Measurements from ENCODE around the gene GALK2. TPM values are rescaled to one million over a fixed set of nuclear protein-coding genes. Genes with fewer than 3 reads are reported as not detected.

The GALK2 gene
- total and polyA plus RNA-seq, 3 donors from 2014 or later = 21.8 to 29.9 (median 25.6) TPM

- Histone ChIP-seq H3K27ac (no peak overlapping the region), H3K27me3 (no peaks in the 10 kb centered on the region), H3K36me3 (ENCODE audit: low read depth, missing control alignments) (no peaks in the 10 kb centered on the region), H3K4me3 (no peak overlapping the region), H3K9me3 (no peaks in the 10 kb centered on the region), H3K4me1 (no peaks in the 10 kb centered on the region)
- TF ChIP-seq, protein P1, sequence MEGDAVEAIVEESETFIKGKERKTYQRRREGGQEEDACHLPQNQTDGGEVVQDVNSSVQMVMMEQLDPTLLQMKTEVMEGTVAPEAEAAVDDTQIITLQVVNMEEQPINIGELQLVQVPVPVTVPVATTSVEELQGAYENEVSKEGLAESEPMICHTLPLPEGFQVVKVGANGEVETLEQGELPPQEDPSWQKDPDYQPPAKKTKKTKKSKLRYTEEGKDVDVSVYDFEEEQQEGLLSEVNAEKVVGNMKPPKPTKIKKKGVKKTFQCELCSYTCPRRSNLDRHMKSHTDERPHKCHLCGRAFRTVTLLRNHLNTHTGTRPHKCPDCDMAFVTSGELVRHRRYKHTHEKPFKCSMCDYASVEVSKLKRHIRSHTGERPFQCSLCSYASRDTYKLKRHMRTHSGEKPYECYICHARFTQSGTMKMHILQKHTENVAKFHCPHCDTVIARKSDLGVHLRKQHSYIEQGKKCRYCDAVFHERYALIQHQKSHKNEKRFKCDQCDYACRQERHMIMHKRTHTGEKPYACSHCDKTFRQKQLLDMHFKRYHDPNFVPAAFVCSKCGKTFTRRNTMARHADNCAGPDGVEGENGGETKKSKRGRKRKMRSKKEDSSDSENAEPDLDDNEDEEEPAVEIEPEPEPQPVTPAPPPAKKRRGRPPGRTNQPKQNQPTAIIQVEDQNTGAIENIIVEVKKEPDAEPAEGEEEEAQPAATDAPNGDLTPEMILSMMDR (IDR thresholded peaks at IDR 0.05) = no peak
- TF ChIP-seq POLR2A (IDR thresholded peaks at IDR 0.05) = no peak
- 73 to 76% methylated on average over 2 of the region's 2 CpGs for WGBS, 2 donors
- no peak for DNase-seq
- intact Hi-C loops (cut with DNase I; ENCODE audit: low total_unique reads) = no loop called here
Observed at GRCh38 chr15:49288391-49288790, 118.3 kb downstream of the GALK2 start.

- no peaks in the 10 kb centered on the region for H3K36me3 ChIP-seq (ENCODE audit: low read depth, missing control alignments)
- intact Hi-C loops (cut with DNase I; ENCODE audit: low total_unique reads) = no loop called here
- 0 to 50% methylated on average over 1 of the region's 1 CpG for WGBS, 2 donors
- no peak overlapping the region for H3K27ac ChIP-seq
- TF ChIP-seq, protein P1 (IDR thresholded peaks at IDR 0.05) = no peak
- TF ChIP-seq POLR2A (IDR thresholded peaks at IDR 0.05) = no peak
- H3K4me3 ChIP-seq = no peak overlapping the region
- H3K27me3 ChIP-seq = no peaks in the 10 kb centered on the region
- no peak for DNase-seq
- no peaks in the 10 kb centered on the region for H3K4me1 ChIP-seq
- no peaks in the 10 kb centered on the region for H3K9me3 ChIP-seq
Observed at GRCh38 chr15:49290191-49290590, 120.1 kb downstream of the GALK2 start.

DNA sequence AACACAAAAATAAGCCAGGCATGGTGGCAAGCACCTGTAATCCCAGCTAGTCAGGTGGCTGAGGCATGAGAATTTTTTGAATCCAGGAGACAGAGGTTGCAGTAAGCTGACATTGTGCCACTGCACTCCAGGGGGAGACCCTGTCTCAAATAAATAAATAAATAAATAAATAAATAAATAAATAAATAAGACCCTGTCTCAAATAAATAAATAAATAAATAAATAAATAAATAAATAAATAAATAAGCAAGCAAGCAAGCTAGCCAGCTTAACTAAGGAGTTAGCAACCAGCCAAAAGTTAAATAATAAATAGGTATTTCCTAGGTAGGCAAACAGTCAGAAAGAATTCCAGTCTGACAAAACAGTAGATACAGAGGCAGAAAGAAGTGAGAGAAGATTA, 123.9 kb downstream of the GALK2 start:
- Histone ChIP-seq H3K4me3 (no peak overlapping the region), H3K27me3 (no peaks in the 10 kb centered on the region), H3K4me1 (no peaks in the 10 kb centered on the region), H3K27ac (no peak overlapping the region), H3K36me3 (ENCODE audit: low read depth, missing control alignments) (no peaks in the 10 kb centered on the region), H3K9me3 (no peaks in the 10 kb centered on the region)
- TF ChIP-seq POLR2A (IDR thresholded peaks at IDR 0.05) = no peak
- TF ChIP-seq, protein P1 (IDR thresholded peaks at IDR 0.05) = no peak
- intact Hi-C loops (cut with DNase I; ENCODE audit: low total_unique reads) = no loop called here
- DNase-seq = no peak

DNA sequence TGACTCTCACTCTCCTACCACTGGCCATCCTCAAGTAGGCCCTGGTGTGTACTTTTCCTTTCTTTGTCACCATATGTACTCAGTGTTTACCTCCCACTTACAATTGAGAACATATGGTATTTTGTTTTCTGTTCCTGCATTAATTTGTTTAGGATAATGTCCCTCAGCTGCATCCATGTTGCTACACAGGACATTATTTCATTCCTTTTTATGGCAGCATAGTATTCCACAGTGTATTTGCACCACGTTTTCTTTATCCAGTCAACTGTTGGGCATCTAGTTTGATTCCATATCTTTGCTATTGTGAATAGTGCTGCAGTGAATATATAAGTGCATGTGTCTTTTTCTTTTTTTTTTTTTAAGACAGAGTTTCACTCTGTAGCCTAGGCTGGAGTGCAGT, 126.2 kb downstream of the GALK2 start:
- Histone ChIP-seq H3K4me1 (no peaks in the 10 kb centered on the region), H3K9me3 (no peaks in the 10 kb centered on the region), H3K27ac (no peak overlapping the region), H3K4me3 (no peak overlapping the region), H3K27me3 (no peaks in the 10 kb centered on the region), H3K36me3 (ENCODE audit: low read depth, missing control alignments) (no peaks in the 10 kb centered on the region)
- intact Hi-C loops (cut with DNase I; ENCODE audit: low total_unique reads) = no loop called here
- TF ChIP-seq, protein P1 (IDR thresholded peaks at IDR 0.05) = no peak
- TF ChIP-seq POLR2A (IDR thresholded peaks at IDR 0.05) = no peak
- WGBS, 2 donors = 94 to 100% methylated on average over 1 of the region's 1 CpG
- no peak for DNase-seq

DNA sequence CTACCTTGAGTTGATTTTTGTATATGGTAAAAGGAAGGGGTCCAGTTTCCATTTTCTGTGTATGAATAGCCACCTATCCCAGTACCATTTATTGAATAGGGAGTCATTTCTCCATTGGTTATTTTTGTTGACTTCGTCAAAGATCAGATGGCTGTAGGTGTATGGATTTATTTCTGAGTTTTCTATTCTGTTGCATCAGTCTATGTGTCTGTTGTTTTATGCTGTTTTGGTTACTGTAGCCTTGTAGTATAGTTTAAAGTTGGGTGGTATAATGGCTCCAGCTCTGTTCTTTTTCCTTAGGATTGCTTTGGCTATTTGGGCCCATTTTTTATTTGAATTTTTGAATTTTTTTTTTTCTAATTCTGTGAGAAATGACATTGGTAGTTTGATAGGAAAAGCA, 127.5 kb downstream of the GALK2 start:
- H3K36me3 ChIP-seq (ENCODE audit: low read depth, missing control alignments) = no peaks in the 10 kb centered on the region
- WGBS, 2 donors = 91 to 93% methylated on average over 1 of the region's 1 CpG

More for the DNA sequence above, 127.5 kb downstream of the GALK2 start:
- Histone ChIP-seq H3K27ac (no peak overlapping the region), H3K4me1 (no peaks in the 10 kb centered on the region), H3K9me3 (no peaks in the 10 kb centered on the region), H3K27me3 (no peaks in the 10 kb centered on the region), H3K4me3 (no peak overlapping the region)
- no peak for DNase-seq
- TF ChIP-seq POLR2A (IDR thresholded peaks at IDR 0.05) = no peak
- TF ChIP-seq, protein P1 (IDR thresholded peaks at IDR 0.05) = no peak
- intact Hi-C loops (cut with DNase I; ENCODE audit: low total_unique reads) = no loop called here
